Neuron (in vitro differentiated cells): ENCODE measurements around the gene CNOT10.
A peak's percentile ranks its signal among the peaks of the same experiment; 100 is the strongest.

ENCODE experiments used
- H2AFZ ChIP-seq: one replicate; pipeline ENCODE4 v1.6.1; 2013; ENCODE audit warnings: low read depth, mild to moderate bottlenecking, inconsistent platforms, low read length, moderate library complexity
- H3K27me3 ChIP-seq: one replicate; pipeline ENCODE4 v1.6.1; 2013; ENCODE audit warnings: low read length; ENCODE audit not compliant: insufficient read depth
- H3K36me3 ChIP-seq: one replicate; pipeline ENCODE4 v1.6.1; 2013; ENCODE audit warnings: low read length; ENCODE audit not compliant: insufficient read depth
- H3K4me1 ChIP-seq: one replicate; pipeline ENCODE4 v1.6.1; 2013; ENCODE audit warnings: low read length; ENCODE audit not compliant: insufficient read depth
- H3K4me3 ChIP-seq: 2 replicates; pipeline ENCODE4 v1.5.1; 2013; ENCODE audit warnings: mild to moderate bottlenecking, low read length, moderate library complexity
- H3K9me3 ChIP-seq: one replicate; pipeline ENCODE4 v1.6.1; 2013; ENCODE audit warnings: low read length

CNOT10 gene

DNA sequence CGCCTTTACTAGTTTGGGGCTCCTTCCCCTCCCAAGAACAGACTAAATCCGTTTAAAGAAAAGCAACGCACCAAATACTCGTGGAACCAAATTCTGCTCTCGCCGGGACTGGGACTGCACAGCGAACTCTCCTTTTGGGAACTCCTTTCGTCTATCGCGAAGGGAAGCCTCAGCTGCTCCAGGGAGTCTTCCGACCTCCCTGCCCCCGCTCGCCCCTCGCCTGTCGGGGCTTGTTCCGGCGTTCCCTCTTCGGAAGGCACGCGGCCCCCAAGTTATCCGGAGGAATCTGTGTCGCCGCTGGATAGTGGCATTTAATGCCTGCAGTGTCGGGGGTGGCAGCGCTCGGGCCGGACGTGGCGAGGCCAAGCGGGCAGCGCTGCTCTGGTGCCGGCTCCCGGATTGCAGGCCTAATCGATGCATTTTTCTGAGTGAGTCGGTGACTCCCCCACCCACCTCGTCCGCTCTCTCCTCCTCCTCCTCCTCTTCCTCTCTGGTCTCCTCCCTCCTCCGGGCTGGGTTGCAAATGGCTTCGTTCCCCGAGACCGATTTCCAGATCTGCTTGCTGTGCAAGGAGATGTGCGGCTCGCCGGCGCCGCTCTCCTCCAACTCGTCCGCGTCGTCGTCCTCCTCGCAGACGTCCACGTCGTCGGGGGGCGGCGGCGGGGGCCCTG, 132.7 kb downstream of the CNOT10 start, which contains the start of gene TRIM71:
TRIM71 (plus strand) TSS at position 440 of the 671 bp plus-strand sequence; CDS start at position 524, 84 bp downstream.
- peaks cover 10% of the 10 kb centered on the region for H3K36me3 ChIP-seq
- peaks cover 63% of the 10 kb centered on the region for H3K4me1 ChIP-seq
- no peaks in the 10 kb centered on the region for H3K9me3 ChIP-seq
- no peaks in the 10 kb centered on the region for H3K27me3 ChIP-seq
- peak within 1 kb of the TSS; percentile 65 for H3K4me3 ChIP-seq
- peak within 1 kb of the TSS; percentile 59 for H2AFZ ChIP-seq

DNA sequence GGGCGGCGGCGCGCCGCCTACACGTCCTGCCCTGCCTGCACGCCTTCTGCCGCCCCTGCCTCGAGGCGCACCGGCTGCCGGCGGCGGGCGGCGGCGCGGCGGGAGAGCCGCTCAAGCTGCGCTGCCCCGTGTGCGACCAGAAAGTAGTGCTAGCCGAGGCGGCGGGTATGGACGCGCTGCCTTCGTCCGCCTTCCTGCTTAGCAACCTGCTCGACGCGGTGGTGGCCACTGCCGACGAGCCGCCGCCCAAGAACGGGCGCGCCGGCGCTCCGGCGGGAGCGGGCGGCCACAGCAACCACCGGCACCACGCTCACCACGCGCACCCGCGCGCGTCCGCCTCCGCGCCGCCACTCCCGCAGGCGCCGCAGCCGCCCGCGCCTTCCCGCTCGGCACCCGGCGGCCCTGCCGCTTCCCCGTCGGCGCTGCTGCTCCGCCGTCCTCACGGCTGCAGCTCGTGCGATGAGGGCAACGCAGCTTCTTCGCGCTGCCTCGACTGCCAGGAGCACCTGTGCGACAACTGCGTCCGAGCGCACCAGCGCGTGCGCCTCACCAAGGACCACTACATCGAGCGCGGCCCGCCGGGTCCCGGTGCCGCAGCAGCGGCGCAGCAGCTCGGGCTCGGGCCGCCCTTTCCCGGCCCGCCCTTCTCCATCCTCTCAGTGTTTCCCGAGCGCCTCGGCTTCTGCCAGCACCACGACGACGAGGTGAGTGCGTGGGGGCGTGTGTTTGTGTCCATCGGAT, 133.4 kb downstream of the CNOT10 start:
- Histone ChIP-seq H3K4me1 (peaks cover 61% of the 10 kb centered on the region), H3K9me3 (no peaks in the 10 kb centered on the region), H3K27me3 (no peaks in the 10 kb centered on the region), H2AFZ (no peak overlapping the region), H3K4me3 (peak overlapping the region; percentile 65), H3K36me3 (peaks cover 10% of the 10 kb centered on the region)

DNA sequence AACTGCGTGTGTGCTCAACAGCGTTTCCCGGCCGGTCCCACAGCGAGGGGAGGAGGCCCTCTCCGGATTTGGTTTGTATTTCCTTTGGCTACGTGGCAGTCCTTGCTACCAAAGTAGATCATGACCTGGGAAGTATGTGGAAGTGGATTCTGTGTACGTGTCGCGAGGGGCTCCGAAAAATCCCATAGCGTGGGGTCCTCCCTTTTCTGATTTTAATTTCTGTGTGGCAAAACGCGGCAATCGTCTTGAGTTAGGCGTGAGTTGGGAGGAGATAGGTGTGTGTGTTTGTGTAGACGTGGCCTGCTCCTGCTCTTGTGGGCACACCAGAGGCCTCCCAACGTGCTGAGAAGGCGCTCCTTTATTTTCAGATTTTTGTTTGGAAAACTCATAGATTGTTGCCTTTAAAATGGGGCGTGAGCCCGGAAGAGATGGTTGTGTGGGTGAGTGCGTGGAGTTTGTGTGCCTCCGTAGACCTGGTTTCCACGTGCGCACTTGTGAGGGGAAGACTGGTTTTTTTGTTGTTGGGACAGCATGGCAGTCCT, 134.1 kb downstream of the CNOT10 start:
- Histone ChIP-seq H3K36me3 (peaks cover 10% of the 10 kb centered on the region), H3K27me3 (no peaks in the 10 kb centered on the region), H3K9me3 (no peaks in the 10 kb centered on the region), H2AFZ (no peak overlapping the region), H3K4me1 (peaks cover 55% of the 10 kb centered on the region), H3K4me3 (peak overlapping the region; percentile 65)

DNA sequence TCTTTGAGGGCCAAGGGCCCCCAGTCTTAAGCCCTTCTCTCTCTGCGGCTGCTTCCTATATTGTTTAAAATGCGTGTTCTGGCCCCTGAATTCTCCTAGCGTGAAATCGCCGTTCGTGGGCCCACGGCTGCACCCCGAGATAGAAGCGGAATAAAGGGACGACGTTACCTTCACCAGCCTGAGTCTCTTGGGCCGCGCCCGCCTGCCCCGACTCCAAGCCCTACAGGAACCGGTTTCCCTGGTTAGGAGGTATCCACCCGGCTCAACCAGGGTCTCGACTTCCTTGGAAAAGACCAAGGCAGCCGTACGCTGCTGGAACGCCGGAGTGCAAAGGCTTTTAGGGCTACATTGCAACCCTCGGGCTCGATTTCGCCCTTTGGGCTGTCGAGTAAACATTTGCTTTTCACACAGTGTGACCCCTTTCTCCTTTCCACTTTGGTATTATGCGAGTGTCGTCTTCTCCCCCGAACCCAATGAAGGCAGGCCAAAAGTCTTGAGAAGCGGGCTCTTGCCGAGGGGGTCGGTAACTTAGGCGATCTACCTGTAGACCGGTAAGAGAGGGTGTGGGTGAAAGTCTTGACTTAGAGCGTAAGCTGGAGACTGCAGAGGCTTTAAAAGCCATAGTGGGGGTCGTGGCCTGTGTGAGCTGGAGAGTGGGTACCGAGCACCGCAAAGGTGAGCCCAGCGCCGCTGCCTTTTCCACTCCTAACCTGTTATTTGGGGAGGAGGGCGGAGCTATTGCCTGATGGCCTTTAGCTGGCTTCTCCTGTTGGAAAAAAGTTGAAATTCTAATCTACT, 134.8 kb downstream of the CNOT10 start:
- Histone ChIP-seq H3K4me1 (peaks cover 47% of the 10 kb centered on the region), H3K36me3 (peaks cover 10% of the 10 kb centered on the region), H3K9me3 (no peaks in the 10 kb centered on the region), H2AFZ (no peak overlapping the region), H3K27me3 (no peaks in the 10 kb centered on the region), H3K4me3 (peak overlapping the region; percentile 65)

DNA sequence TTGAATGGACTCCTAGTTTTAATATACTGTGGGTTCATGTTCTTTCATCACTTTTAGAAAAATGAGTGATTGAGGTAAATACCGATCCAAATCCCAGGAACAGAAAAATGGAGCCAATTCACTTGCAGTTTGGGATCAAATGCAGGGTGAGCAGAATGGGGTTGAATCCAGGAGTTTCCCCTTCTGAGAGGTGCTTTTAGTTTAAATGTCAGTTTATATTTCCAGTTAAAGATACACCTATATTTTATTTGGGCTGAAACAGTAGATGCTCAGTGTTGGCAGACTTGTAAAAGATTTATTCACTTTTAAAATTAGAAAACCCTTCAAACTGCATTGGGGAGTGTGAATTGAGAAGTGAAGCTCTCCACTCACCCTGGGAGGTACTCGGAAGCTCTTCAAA, 135.4 kb downstream of the CNOT10 start:
- peaks cover 10% of the 10 kb centered on the region for H3K36me3 ChIP-seq
- H3K9me3 ChIP-seq: no peaks in the 10 kb centered on the region
- peak overlapping the region; percentile 65 for H3K4me3 ChIP-seq
- H3K4me1 ChIP-seq: peaks cover 47% of the 10 kb centered on the region
- no peak overlapping the region for H2AFZ ChIP-seq
- no peaks in the 10 kb centered on the region for H3K27me3 ChIP-seq

DNA sequence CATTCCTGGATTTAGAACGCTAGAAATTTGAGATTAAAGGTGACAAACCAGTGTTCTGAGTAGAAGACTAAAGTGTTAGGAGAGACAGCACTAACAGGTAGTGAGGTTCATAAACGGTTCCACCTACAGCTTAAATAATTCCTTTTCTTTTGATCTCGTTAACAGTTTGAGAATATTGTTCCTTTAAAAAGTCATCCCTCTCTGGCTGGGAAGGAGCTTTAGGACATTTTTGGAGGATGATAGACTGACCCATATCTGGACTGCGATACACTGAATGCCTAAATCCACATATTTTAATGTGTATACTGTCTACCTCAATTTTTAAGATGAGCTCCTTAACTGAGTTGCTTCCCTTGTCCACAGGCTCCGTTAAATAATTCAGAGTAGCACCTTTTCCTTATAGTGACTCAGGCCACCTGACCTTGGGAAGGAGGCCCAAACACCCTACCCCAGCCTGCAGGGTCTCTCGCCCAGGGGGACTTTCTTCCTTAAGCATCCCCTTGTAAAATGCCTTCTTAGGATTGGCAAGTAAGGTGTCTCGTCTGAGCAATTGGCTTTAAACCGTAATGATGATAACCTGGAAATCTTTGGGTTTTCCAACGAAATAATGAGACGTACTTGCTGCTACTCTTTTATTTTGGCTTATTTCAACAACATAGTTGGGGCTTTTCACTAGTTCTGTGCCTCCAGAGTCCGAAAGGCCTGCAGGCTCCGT, 136.1 kb downstream of the CNOT10 start:
- H3K36me3 ChIP-seq: peaks cover 10% of the 10 kb centered on the region
- no peaks in the 10 kb centered on the region for H3K27me3 ChIP-seq
- peaks cover 46% of the 10 kb centered on the region for H3K4me1 ChIP-seq
- no peak overlapping the region for H2AFZ ChIP-seq
- peak overlapping the region; percentile 65 for H3K4me3 ChIP-seq
- H3K9me3 ChIP-seq: no peaks in the 10 kb centered on the region

DNA sequence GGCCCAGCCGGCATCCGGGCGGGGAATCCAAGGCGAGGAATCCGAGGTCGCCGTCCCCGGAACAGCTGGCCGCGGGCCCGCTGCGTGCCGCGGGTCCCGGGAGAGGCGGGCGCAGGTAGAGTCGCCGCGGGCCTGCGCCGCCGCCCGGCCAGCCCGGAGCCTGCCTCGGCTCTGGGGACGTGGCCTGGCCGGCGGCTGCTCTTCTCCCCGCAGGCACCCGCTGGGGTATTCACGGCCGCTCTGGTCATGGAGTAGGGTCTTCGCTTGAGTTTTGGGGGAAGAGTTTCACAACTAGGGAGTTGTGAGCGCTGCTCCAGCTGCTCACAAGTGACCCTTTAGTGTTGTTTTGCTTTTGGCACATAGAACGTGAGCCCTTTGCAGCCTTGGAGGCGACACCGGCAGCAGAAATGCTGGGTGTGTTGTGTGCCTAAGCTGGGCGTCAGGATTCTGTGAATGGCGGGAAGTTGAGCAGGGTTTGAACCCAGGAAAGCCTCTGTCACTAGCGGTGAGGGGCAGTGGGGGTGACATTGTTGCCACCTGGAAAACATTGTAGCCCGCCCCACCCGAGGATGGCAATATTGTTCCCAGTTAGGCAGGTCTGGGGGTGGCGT, 136.8 kb downstream of the CNOT10 start:
- peak overlapping the region; percentile 65 for H3K4me3 ChIP-seq
- peaks cover 46% of the 10 kb centered on the region for H3K4me1 ChIP-seq
- H3K36me3 ChIP-seq: peaks cover 10% of the 10 kb centered on the region
- H3K9me3 ChIP-seq: no peaks in the 10 kb centered on the region
- H2AFZ ChIP-seq: no peak overlapping the region
- no peaks in the 10 kb centered on the region for H3K27me3 ChIP-seq

DNA sequence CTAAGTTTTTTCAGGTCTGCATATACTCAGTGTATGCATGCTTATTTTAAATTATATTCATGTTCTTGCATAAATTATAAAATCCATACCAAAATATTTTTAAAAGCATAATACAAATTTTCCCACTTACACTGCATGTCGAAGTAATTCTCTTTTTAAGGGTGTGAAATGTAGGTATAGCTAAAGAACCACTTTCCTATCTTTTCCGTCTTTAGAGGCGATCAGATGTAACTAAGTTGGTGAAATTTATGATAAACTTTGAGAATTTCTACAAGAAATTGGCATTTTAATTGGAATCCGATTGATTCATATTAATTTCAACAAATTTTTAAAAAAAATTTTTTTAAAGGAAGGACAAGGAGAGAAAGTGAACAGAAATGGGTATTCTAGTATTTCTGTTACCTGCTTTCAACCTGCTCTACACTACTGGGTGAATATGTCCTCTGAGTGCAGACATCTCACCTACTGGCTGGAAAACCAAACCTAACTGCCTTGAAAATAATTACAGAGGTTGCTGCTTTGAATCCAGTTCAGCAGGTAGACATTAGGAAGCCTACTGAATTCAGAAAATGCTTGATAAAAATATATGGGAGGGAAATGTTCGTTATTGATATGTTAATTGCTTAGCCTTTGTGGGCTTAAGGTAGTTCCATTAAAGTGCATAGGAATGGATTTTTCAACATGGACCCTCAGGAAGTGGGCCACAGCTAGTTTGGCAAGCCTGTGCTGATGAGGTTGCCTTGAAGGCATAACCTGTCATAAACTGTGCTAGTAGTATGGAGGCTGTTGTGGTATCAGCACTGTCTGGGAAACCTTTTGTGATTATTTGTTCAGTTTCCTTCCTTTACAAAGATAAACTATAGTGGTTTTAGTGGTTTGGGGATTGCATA, 137.9 kb downstream of the CNOT10 start:
- H3K4me1 ChIP-seq: peaks cover 46% of the 10 kb centered on the region
- peaks cover 10% of the 10 kb centered on the region for H3K36me3 ChIP-seq
- H3K27me3 ChIP-seq: no peaks in the 10 kb centered on the region
- peak overlapping the region; percentile 65 for H3K4me3 ChIP-seq
- H3K9me3 ChIP-seq: no peaks in the 10 kb centered on the region
- H2AFZ ChIP-seq: no peak overlapping the region
